ENCODE results near the gene CALCR.
"Not testable (repeated sequence)": the region's sequence is repeated elsewhere in the genome, so short reads cannot be mapped to it uniquely, and the experiment has no call there.

Gene CALCR

GRCh38 chr7:93515144-93515543 is 59.4 kb downstream of the CALCR start:
- Histone ChIP-seq H3K27ac (ENCODE audit: low read depth, low read length, severe bottlenecking) (no peak overlapping the region), H3K9me3 (ENCODE audit: control insufficient read depth, low read length) (no peaks in the 10 kb centered on the region), H3K36me3 (ENCODE audit: control insufficient read depth, insufficient read depth, low read length) (no peaks in the 10 kb centered on the region), H3K4me3 (ENCODE audit: extremely low read depth, insufficient read depth, low read length, poor library complexity, severe bottlenecking) (no peak overlapping the region), H3K4me1 (ENCODE audit: control insufficient read depth, insufficient read depth, low read length, poor library complexity, severe bottlenecking) (no peaks in the 10 kb centered on the region)
- WGBS, 2 experiments (ENCODE audit: insufficient coverage in 2 of 2), result no CpG with 5 or more reads among the region's 1 CpG

GRCh38 chr7:93509303-93509702 is 65.2 kb downstream of the CALCR start:
- H3K9me3 ChIP-seq (ENCODE audit: control insufficient read depth, low read length), result no peaks in the 10 kb centered on the region
- no peaks in the 10 kb centered on the region for H3K36me3 ChIP-seq (ENCODE audit: control insufficient read depth, insufficient read depth, low read length)
- H3K4me1 ChIP-seq (ENCODE audit: control insufficient read depth, insufficient read depth, low read length, poor library complexity, severe bottlenecking), result no peaks in the 10 kb centered on the region
- no peak overlapping the region for H3K27ac ChIP-seq (ENCODE audit: low read depth, low read length, severe bottlenecking)
- H3K4me3 ChIP-seq (ENCODE audit: extremely low read depth, insufficient read depth, low read length, poor library complexity, severe bottlenecking), result no peak overlapping the region

- no peaks in the 10 kb centered on the region for H3K9me3 ChIP-seq (ENCODE audit: control insufficient read depth, low read length)
- no peak overlapping the region for H3K27ac ChIP-seq (ENCODE audit: low read depth, low read length, severe bottlenecking)
- H3K36me3 ChIP-seq (ENCODE audit: control insufficient read depth, insufficient read depth, low read length), result no peaks in the 10 kb centered on the region
- H3K4me3 ChIP-seq (ENCODE audit: extremely low read depth, insufficient read depth, low read length, poor library complexity, severe bottlenecking), result no peak overlapping the region
- no peaks in the 10 kb centered on the region for H3K4me1 ChIP-seq (ENCODE audit: control insufficient read depth, insufficient read depth, low read length, poor library complexity, severe bottlenecking)
- 80% methylated on average over 1 of the region's 3 CpGs for WGBS, 2 experiments (ENCODE audit: insufficient coverage in 2 of 2)
These were observed 71.4 kb downstream of the CALCR start for GRCh38 chr7:93503088-93503487.

- not testable (repeated sequence) for H3K4me3 ChIP-seq (ENCODE audit: extremely low read depth, insufficient read depth, low read length, poor library complexity, severe bottlenecking); H3K4me1 ChIP-seq (ENCODE audit: control insufficient read depth, insufficient read depth, low read length, poor library complexity, severe bottlenecking); H3K36me3 ChIP-seq (ENCODE audit: control insufficient read depth, insufficient read depth, low read length); H3K27ac ChIP-seq (ENCODE audit: low read depth, low read length, severe bottlenecking); H3K9me3 ChIP-seq (ENCODE audit: control insufficient read depth, low read length)
- WGBS, 2 experiments (ENCODE audit: insufficient coverage in 2 of 2), result 80 to 100% methylated on average over 1 of the region's 3 CpGs
These were observed 82.7 kb downstream of the CALCR start for GRCh38 chr7:93491860-93492259.

GRCh38 chr7:93476491-93477344 is 97.8 kb downstream of the CALCR start:
- no peaks in the 10 kb centered on the region for H3K9me3 ChIP-seq (ENCODE audit: control insufficient read depth, low read length)
- H3K27ac ChIP-seq (ENCODE audit: low read depth, low read length, severe bottlenecking), result no peak overlapping the region
- 50 to 73% methylated on average over 1 of the region's 2 CpGs for WGBS, 2 experiments (ENCODE audit: insufficient coverage in 2 of 2)
- H3K4me1 ChIP-seq (ENCODE audit: control insufficient read depth, insufficient read depth, low read length, poor library complexity, severe bottlenecking), result no peaks in the 10 kb centered on the region
- no peaks in the 10 kb centered on the region for H3K36me3 ChIP-seq (ENCODE audit: control insufficient read depth, insufficient read depth, low read length)
- H3K4me3 ChIP-seq (ENCODE audit: extremely low read depth, insufficient read depth, low read length, poor library complexity, severe bottlenecking), result no peak overlapping the region

- 92 to 96% methylated on average over 2 to 3 of the region's 4 CpGs for WGBS, 2 experiments (ENCODE audit: insufficient coverage in 2 of 2)
- Histone ChIP-seq H3K36me3 (ENCODE audit: control insufficient read depth, insufficient read depth, low read length) (no peaks in the 10 kb centered on the region), H3K27ac (ENCODE audit: low read depth, low read length, severe bottlenecking) (no peak overlapping the region), H3K4me3 (ENCODE audit: extremely low read depth, insufficient read depth, low read length, poor library complexity, severe bottlenecking) (no peak overlapping the region), H3K9me3 (ENCODE audit: control insufficient read depth, low read length) (no peaks in the 10 kb centered on the region), H3K4me1 (ENCODE audit: control insufficient read depth, insufficient read depth, low read length, poor library complexity, severe bottlenecking) (no peaks in the 10 kb centered on the region)
These were observed 98.7 kb downstream of the CALCR start for GRCh38 chr7:93475811-93476210.

DNA sequence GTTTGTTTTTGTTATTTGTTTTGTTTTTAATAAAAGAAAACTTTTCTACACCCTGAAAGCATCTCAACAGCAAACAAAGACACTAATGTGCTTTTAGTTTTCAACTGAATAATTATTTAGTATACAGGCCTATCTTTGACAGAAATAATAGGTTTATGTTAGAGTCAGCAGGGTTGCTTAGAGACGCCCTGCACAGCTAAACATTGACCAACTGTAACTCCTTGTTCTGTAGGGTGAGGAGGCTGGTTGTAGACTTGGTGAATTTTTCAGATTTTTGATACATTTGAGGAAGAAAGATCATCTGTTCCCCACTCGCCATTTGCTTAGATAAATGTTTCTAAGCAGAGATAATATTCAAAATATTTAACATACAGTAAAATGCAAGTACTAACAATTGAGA is 103.1 kb downstream of the CALCR start:
- 100% methylated on average over 1 of the region's 2 CpGs; no CpG with 5 or more reads in 1 of the 2 experiments for WGBS, 2 experiments (ENCODE audit: insufficient coverage in 2 of 2)
- no peak overlapping the region for H3K27ac ChIP-seq (ENCODE audit: low read depth, low read length, severe bottlenecking)
- no peaks in the 10 kb centered on the region for H3K36me3 ChIP-seq (ENCODE audit: control insufficient read depth, insufficient read depth, low read length)
- no peaks in the 10 kb centered on the region for H3K4me1 ChIP-seq (ENCODE audit: control insufficient read depth, insufficient read depth, low read length, poor library complexity, severe bottlenecking)
- H3K4me3 ChIP-seq (ENCODE audit: extremely low read depth, insufficient read depth, low read length, poor library complexity, severe bottlenecking), result no peak overlapping the region
- H3K9me3 ChIP-seq (ENCODE audit: control insufficient read depth, low read length), result no peaks in the 10 kb centered on the region

GRCh38 chr7:93463764-93464163 is 110.8 kb downstream of the CALCR start:
- no peaks in the 10 kb centered on the region for H3K9me3 ChIP-seq (ENCODE audit: control insufficient read depth, low read length)
- no CpG with 5 or more reads among the region's 2 CpGs for WGBS, 2 experiments (ENCODE audit: insufficient coverage in 2 of 2)
- no peaks in the 10 kb centered on the region for H3K4me1 ChIP-seq (ENCODE audit: control insufficient read depth, insufficient read depth, low read length, poor library complexity, severe bottlenecking)
- no peaks in the 10 kb centered on the region for H3K36me3 ChIP-seq (ENCODE audit: control insufficient read depth, insufficient read depth, low read length)
- H3K4me3 ChIP-seq (ENCODE audit: extremely low read depth, insufficient read depth, low read length, poor library complexity, severe bottlenecking), result no peak overlapping the region
- no peak overlapping the region for H3K27ac ChIP-seq (ENCODE audit: low read depth, low read length, severe bottlenecking)

DNA sequence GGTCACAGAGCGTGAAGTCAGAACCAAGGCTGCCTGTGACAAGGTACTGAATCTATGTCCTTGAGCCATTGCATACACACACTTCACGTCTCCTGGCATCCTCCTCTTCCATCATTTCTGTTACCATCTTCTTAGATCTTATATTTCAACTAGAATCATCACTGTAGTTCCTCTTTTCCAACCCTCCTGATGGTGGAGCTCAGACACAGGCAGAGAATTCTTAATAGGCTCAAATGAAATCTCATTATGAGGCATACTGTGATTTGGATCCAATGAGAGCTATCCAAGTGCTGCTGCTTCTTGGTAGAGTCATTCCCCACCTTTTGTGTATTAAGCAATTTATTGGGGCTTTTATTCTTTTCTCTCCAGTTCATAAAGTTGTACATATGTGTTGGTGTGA is 113.2 kb downstream of the CALCR start:
- 79 to 84% methylated on average over 2 of the region's 2 CpGs for WGBS, 2 experiments (ENCODE audit: insufficient coverage in 2 of 2)
- Histone ChIP-seq H3K27ac (ENCODE audit: low read depth, low read length, severe bottlenecking) (no peak overlapping the region), H3K4me3 (ENCODE audit: extremely low read depth, insufficient read depth, low read length, poor library complexity, severe bottlenecking) (no peak overlapping the region), H3K9me3 (ENCODE audit: control insufficient read depth, low read length) (no peaks in the 10 kb centered on the region), H3K36me3 (ENCODE audit: control insufficient read depth, insufficient read depth, low read length) (no peaks in the 10 kb centered on the region), H3K4me1 (ENCODE audit: control insufficient read depth, insufficient read depth, low read length, poor library complexity, severe bottlenecking) (no peaks in the 10 kb centered on the region)

- H3K36me3 ChIP-seq (ENCODE audit: control insufficient read depth, insufficient read depth, low read length), result no peaks in the 10 kb centered on the region
- H3K9me3 ChIP-seq (ENCODE audit: control insufficient read depth, low read length), result no peaks in the 10 kb centered on the region
- no peak overlapping the region for H3K4me3 ChIP-seq (ENCODE audit: extremely low read depth, insufficient read depth, low read length, poor library complexity, severe bottlenecking)
- H3K4me1 ChIP-seq (ENCODE audit: control insufficient read depth, insufficient read depth, low read length, poor library complexity, severe bottlenecking), result no peaks in the 10 kb centered on the region
- H3K27ac ChIP-seq (ENCODE audit: low read depth, low read length, severe bottlenecking), result no peak overlapping the region
- 86 to 91% methylated on average over 3 of the region's 4 CpGs for WGBS, 2 experiments (ENCODE audit: insufficient coverage in 2 of 2)
These were observed 121.3 kb downstream of the CALCR start for GRCh38 chr7:93453262-93453661.

DNA sequence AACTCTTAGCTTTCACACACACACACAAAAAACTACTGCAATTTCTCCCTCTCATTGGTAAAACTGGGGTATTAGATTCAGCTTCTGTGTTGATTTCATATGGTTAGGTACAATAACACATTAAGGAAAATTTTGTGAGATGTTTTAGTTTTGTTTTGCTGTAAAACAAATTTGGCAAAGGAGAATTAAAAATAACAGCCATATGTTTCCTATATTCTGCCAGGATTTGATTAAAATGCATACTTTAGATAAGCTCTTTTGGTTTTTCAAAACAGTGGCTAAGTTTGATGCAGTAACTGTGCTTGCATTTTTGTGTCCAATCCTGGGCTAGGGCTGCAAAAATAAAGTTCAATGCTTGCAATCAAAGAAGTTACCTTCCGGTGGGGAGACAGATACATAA is 126.3 kb downstream of the CALCR start:
- Histone ChIP-seq H3K4me1 (ENCODE audit: control insufficient read depth, insufficient read depth, low read length, poor library complexity, severe bottlenecking) (no peaks in the 10 kb centered on the region), H3K4me3 (ENCODE audit: extremely low read depth, insufficient read depth, low read length, poor library complexity, severe bottlenecking) (no peak overlapping the region), H3K9me3 (ENCODE audit: control insufficient read depth, low read length) (no peaks in the 10 kb centered on the region), H3K27ac (ENCODE audit: low read depth, low read length, severe bottlenecking) (no peak overlapping the region), H3K36me3 (ENCODE audit: control insufficient read depth, insufficient read depth, low read length) (no peaks in the 10 kb centered on the region)
- no CpG with 5 or more reads among the region's 1 CpG for WGBS, 2 experiments (ENCODE audit: insufficient coverage in 2 of 2)
